HG02981 (cell line): ENCODE measurements around the gene FAM76B.

Source experiments
- ATAC-seq: cut with Tn5 transposase; IDR thresholded peaks from one replicate; pipeline ENCODE4 v1.9.1; 2021; ENCODE audit warnings: mild to moderate bottlenecking, moderate library complexity; ENCODE audit not compliant: unreplicated experiment

FAM76B gene

DNA sequence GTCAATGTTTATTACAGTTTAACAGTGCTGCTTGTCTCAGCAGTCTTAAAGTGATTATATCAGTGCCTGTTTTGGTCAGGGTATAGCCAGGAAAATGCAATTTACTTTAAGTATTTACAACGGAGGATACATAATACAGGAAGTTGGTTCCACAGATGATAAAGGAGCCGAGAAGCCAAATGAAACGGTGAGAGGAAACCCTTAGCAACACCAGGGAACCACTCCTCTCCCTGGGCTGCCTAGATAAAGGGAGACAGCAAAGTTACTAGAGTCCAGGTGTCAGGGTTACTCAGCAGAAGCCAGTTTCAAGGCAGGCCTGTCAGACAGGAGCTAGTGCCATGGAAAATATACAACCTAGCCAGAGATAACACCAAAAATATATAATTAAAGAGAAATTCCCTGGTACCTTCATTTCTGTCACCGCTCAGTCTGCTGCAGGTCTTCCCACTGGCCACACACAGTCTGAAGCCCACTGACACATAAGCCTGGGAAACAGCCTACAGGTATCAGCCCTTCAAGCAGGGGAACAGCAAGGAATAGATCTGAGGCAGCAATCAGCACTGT is 55.5 kb downstream of the FAM76B start:
- ATAC-seq = no peak

- ATAC-seq = no peak
Observed at GRCh38 chr11:95732930-95733602, 56.5 kb downstream of the FAM76B start.

GRCh38 chr11:95729462-95729861 is 60.1 kb downstream of the FAM76B start:
- no peak for ATAC-seq

DNA sequence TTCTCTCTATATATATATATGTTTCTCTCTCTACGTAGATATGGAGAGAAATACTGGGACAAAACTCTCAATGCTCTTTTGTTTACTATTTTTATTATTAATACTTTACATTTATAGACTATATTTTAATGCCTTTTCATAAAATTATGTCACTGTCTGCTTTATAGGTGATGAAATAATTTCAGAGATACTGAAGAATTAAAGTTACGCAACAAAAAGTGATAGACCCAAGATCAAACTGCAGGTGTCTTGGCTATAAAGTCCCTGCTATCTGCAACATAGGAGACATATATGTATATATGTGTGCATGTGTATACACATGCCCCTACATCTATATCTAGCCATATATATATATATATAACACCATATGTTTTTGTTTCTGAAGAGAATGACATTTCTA is 60.8 kb downstream of the FAM76B start:
- ATAC-seq = no peak

DNA sequence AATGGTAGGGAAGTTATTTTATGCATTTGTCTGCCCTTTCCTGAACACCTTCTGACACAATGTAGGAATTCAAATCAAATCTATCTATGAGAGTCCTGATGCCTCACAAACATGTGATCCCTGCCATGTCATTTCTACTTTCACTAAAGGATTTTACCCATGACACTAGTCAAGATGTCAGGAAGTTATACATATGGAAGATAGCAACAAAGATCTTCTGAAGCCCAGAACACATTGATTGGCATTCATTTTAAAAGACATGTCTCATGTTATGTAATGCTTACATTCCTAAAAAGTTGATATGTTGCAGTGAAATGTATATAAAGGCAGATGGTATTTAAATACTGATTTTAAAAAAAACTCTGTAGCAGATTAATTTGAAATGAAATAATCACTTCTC is 61.5 kb downstream of the FAM76B start:
- ATAC-seq = no peak

GRCh38 chr11:95727620-95728019 is 62.0 kb downstream of the FAM76B start:
- no peak for ATAC-seq

DNA sequence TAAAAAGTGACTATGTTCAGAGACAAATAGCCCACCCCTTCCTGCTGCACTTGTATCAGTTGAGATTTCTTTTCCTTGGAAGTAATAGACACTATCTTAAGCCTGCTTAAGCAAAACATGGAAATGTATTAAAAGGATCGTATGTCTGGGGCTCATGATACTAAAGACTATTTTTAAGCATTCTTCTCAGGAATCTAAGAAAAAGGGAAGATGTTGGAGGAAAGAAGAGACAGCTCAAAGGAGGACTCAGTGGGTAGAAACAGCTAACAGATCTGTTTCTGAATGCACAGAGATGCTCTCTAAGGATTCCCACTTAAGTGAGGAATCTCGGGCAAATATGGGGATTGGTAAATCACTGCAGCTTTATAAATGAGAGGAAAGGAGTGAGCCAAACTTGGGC is 62.5 kb downstream of the FAM76B start:
- no peak for ATAC-seq

DNA sequence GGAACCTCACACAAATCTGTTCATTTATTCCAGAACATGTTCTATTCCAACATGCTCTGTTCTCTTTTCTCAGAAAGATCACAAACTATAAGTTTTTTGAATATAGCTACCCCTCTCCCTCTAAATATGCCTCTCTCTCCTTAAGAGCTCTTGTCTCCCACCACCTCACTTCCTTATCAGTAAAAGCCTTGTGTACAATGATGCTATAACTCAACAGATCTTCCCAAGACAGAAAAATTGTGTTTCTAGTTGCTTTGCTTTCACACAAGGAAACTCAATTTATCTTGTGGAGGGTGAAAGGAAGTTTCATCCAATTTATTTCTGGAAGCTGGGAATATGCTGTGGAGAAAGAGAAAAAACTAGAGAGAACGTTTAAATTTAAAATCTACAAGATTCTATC is 64.4 kb downstream of the FAM76B start:
- no peak for ATAC-seq

GRCh38 chr11:95723361-95723942 is 66.1 kb downstream of the FAM76B start:
- no peak for ATAC-seq

DNA sequence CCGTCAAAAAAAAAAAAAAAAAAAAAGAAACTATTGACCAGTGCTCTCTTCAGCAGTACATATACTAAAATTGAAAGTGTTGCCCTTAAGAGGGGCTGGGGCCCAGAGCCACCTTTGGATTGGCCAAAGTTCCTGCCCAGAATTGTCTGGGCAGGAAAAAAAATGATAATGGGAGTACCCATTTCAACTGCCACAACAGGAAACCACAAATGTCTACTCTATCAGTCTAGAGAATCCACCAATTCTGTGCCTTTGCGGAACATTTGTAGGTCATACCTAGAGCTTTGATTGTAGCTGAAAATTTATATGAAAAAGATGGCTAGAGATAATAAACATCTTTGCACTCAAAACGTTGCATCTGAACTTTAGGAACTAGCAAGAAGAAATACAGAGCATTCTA is 69.4 kb downstream of the FAM76B start:
- ATAC-seq = no peak
